Stimulated activated CD4-positive, alpha-beta T cell treated with anti-CD3 and anti-CD28 coated beads, Interleukin-4, amount 100 ng/mL, for 4 hours (primary cell): ENCODE measurements around the gene FOXF1.

ENCODE experiments used
- DNase-seq, 2 experiments: peaks; one replicate each; pipeline ENCODE4 v3.0.0-alpha.2; 2020

Gene FOXF1

GRCh38 chr16:86558355-86559193, 48.2 kb downstream of the FOXF1 start:
- DNase-seq = no peak

- DNase-seq = no peak
These were observed 49.5 kb downstream of the FOXF1 start for GRCh38 chr16:86559802-86560305.

- no peak for DNase-seq
These were observed 52.0 kb downstream of the FOXF1 start for GRCh38 chr16:86562356-86562755.

- DNase-seq = peak; percentile 78 to 80
These were observed 53.4 kb downstream of the FOXF1 start for GRCh38 chr16:86563469-86564345.
